ENCODE measurements around the gene CDK14. TPM values are rescaled to one million over a fixed set of nuclear protein-coding genes. Genes with fewer than 3 reads are reported as not detected.

CDK14 gene
- total RNA-seq, 1 experiment from 2014 or later, result 6.5 TPM

GRCh38 chr7:91250706-91251105 lies 654.6 kb downstream of the CDK14 start:
- DNase-seq (ENCODE audit: low read depth), result no peak

GRCh38 chr7:91251877-91252276 lies 655.8 kb downstream of the CDK14 start:
- DNase-seq (ENCODE audit: low read depth), result no peak

Other genes starting within 250 kb of the CDK14 start
- 30.5 and 33.8 TPM in 2 replicates for gene GTPBP10, start 249.6 kb upstream of the CDK14 start, total RNA-seq (2014; rRNA removed; shearing (Covaris generic))
- gene CLDN12, start 192.9 kb upstream of the CDK14 start, total RNA-seq (2014; rRNA removed; shearing (Covaris generic)), result 37.6 and 72.8 TPM in 2 replicates
- gene PTTG1IP2, start 126.7 kb upstream of the CDK14 start, total RNA-seq (2014; rRNA removed; shearing (Covaris generic)), result not detected in 2 replicates

Measured in M059J (cell line).